ENCODE data around the gene THOC7. TPM values are rescaled to one million over a fixed set of nuclear protein-coding genes. Genes with fewer than 3 reads are reported as not detected.

The THOC7 gene
- total RNA-seq, 3 donors from 2014 or later = 61.9 to 62.9 (median 62.2) TPM

GRCh38 chr3:63845215-63845614, 18.4 kb downstream of the THOC7 start:
- intact Hi-C loops (cut with DNase I; ENCODE audit: low total_unique reads) = no loop called here
- TF ChIP-seq POLR2AphosphoS5 (IDR thresholded peaks at IDR 0.05) (no peak), CTCF (IDR thresholded peaks at IDR 0.05) (no peak)

GRCh38 chr3:63842127-63842526, 21.5 kb downstream of the THOC7 start:
- H3K9me3 ChIP-seq = no peaks in the 10 kb centered on the region
- H3K36me3 ChIP-seq = no peaks in the 10 kb centered on the region
- no peaks in the 10 kb centered on the region for H3K4me1 ChIP-seq
- intact Hi-C loops (cut with DNase I; ENCODE audit: low total_unique reads) = no loop called here
- no peak overlapping the region for H3K27ac ChIP-seq
- DNase-seq (ENCODE audit: low spot score in 2 of 2) = no peak
- TF ChIP-seq POLR2A (IDR thresholded peaks at IDR 0.05) = no peak
- TF ChIP-seq POLR2AphosphoS5 (IDR thresholded peaks at IDR 0.05) = no peak
- no peak for TF ChIP-seq CTCF (IDR thresholded peaks at IDR 0.05)
- no peak overlapping the region for H3K4me3 ChIP-seq
- H3K27me3 ChIP-seq = no peaks in the 10 kb centered on the region

More at GRCh38 chr3:63845215-63845614, 18.4 kb downstream of the THOC7 start:
- H3K27me3 ChIP-seq = no peaks in the 10 kb centered on the region
- no peak overlapping the region for H3K4me3 ChIP-seq
- no peaks in the 10 kb centered on the region for H3K9me3 ChIP-seq
- H3K27ac ChIP-seq = no peak overlapping the region
- no peaks in the 10 kb centered on the region for H3K36me3 ChIP-seq
- no peak for DNase-seq (ENCODE audit: low spot score in 2 of 2)
- no peaks in the 10 kb centered on the region for H3K4me1 ChIP-seq

- H3K36me3 ChIP-seq = no peaks in the 10 kb centered on the region
- H3K4me1 ChIP-seq = no peaks in the 10 kb centered on the region
- TF ChIP-seq CTCF (IDR thresholded peaks at IDR 0.05) (no peak), POLR2A (IDR thresholded peaks at IDR 0.05) (no peak), POLR2AphosphoS5 (IDR thresholded peaks at IDR 0.05) (no peak)
- intact Hi-C loops (cut with DNase I; ENCODE audit: low total_unique reads) = no loop called here
- H3K9me3 ChIP-seq = no peaks in the 10 kb centered on the region
- H3K27me3 ChIP-seq = no peaks in the 10 kb centered on the region
- no peak overlapping the region for H3K27ac ChIP-seq
- no peak for DNase-seq (ENCODE audit: low spot score in 2 of 2)
- no peak overlapping the region for H3K4me3 ChIP-seq
Measured at GRCh38 chr3:63841704-63842103, 21.9 kb downstream of the THOC7 start.

GRCh38 chr3:63832395-63832794, 31.2 kb downstream of the THOC7 start:
- no peaks in the 10 kb centered on the region for H3K27me3 ChIP-seq
- TF ChIP-seq POLR2A (IDR thresholded peaks at IDR 0.05) (no peak), CTCF (IDR thresholded peaks at IDR 0.05) (no peak), POLR2AphosphoS5 (IDR thresholded peaks at IDR 0.05) (no peak)
- intact Hi-C loops (cut with DNase I; ENCODE audit: low total_unique reads) = no loop called here
- no peaks in the 10 kb centered on the region for H3K9me3 ChIP-seq
- no peak overlapping the region for H3K4me3 ChIP-seq
- H3K27ac ChIP-seq = no peak overlapping the region
- no peaks in the 10 kb centered on the region for H3K4me1 ChIP-seq
- no peak for DNase-seq (ENCODE audit: low spot score in 2 of 2)
- no peaks in the 10 kb centered on the region for H3K36me3 ChIP-seq

- Histone ChIP-seq H3K27ac (no peak overlapping the region), H3K27me3 (no peaks in the 10 kb centered on the region), H3K9me3 (no peaks in the 10 kb centered on the region), H3K36me3 (no peaks in the 10 kb centered on the region), H3K4me3 (no peak overlapping the region), H3K4me1 (no peaks in the 10 kb centered on the region)
- no peak for TF ChIP-seq POLR2A (IDR thresholded peaks at IDR 0.05)
- DNase-seq (ENCODE audit: low spot score in 2 of 2) = no peak
- intact Hi-C loops (cut with DNase I; ENCODE audit: low total_unique reads) = no loop called here
Measured at GRCh38 chr3:63830526-63830925, 33.1 kb downstream of the THOC7 start.

GRCh38 chr3:63824309-63824708, 39.3 kb downstream of the THOC7 start:
- H3K4me1 ChIP-seq = no peaks in the 10 kb centered on the region
- no peak overlapping the region for H3K27ac ChIP-seq
- H3K27me3 ChIP-seq = no peaks in the 10 kb centered on the region
- intact Hi-C loops (cut with DNase I; ENCODE audit: low total_unique reads) = no loop called here
- no peak overlapping the region for H3K4me3 ChIP-seq
- DNase-seq (ENCODE audit: low spot score in 2 of 2) = no peak
- no peak for TF ChIP-seq POLR2A (IDR thresholded peaks at IDR 0.05)
- no peak for TF ChIP-seq POLR2AphosphoS5 (IDR thresholded peaks at IDR 0.05)
- TF ChIP-seq CTCF (IDR thresholded peaks at IDR 0.05) = no peak
- H3K36me3 ChIP-seq = no peaks in the 10 kb centered on the region
- H3K9me3 ChIP-seq = no peaks in the 10 kb centered on the region
